ENCODE data around the gene NSF.
"Not testable (repeated sequence)": the region's sequence is repeated elsewhere in the genome, so short reads cannot be mapped to it uniquely, and the experiment has no call there.

The NSF gene

GRCh38 chr17:46722662-46723285 lies 132.3 kb downstream of the NSF start:
- no peak for DNase-seq

GRCh38 chr17:46726206-46726605 lies 135.7 kb downstream of the NSF start:
- no peak for DNase-seq

- no peak for DNase-seq
Observed at GRCh38 chr17:46727572-46728348, 137.3 kb downstream of the NSF start.

GRCh38 chr17:46730026-46730425 lies 139.6 kb downstream of the NSF start:
- no peak for DNase-seq

GRCh38 chr17:46730679-46731078 lies 140.2 kb downstream of the NSF start:
- DNase-seq = no peak

- DNase-seq = peak; percentile 40
Observed at GRCh38 chr17:46732160-46732559, 141.7 kb downstream of the NSF start.

- DNase-seq = peak; percentile 40
Observed at GRCh38 chr17:46732754-46733398, 142.4 kb downstream of the NSF start.

GRCh38 chr17:46733837-46734475 lies 143.5 kb downstream of the NSF start:
- no peak for DNase-seq

- DNase-seq = no peak
Observed at GRCh38 chr17:46736100-46736499, 145.6 kb downstream of the NSF start.

GRCh38 chr17:46737326-46737725 lies 146.9 kb downstream of the NSF start:
- DNase-seq = no peak

GRCh38 chr17:46738544-46738943 lies 148.1 kb downstream of the NSF start:
- DNase-seq = no peak

- DNase-seq = no peak
Observed at GRCh38 chr17:46739982-46740381, 149.5 kb downstream of the NSF start.

GRCh38 chr17:46741122-46741730 lies 150.8 kb downstream of the NSF start:
- DNase-seq = no peak

GRCh38 chr17:46742565-46743270 lies 152.2 kb downstream of the NSF start:
- no peak for DNase-seq

GRCh38 chr17:46744441-46744840 lies 154.0 kb downstream of the NSF start:
- no peak for DNase-seq

GRCh38 chr17:46745376-46745775 lies 154.9 kb downstream of the NSF start:
- no peak for DNase-seq

- no peak for DNase-seq
Observed at GRCh38 chr17:46751425-46751824, 161.0 kb downstream of the NSF start.

GRCh38 chr17:46753776-46754175 lies 163.3 kb downstream of the NSF start:
- DNase-seq = no peak

GRCh38 chr17:46756081-46756735 lies 165.7 kb downstream of the NSF start:
- no peak for DNase-seq

- no peak for DNase-seq
Observed at GRCh38 chr17:46756861-46757260, 166.4 kb downstream of the NSF start.

- DNase-seq = not testable (repeated sequence)
Observed at GRCh38 chr17:46757588-46757987, 167.1 kb downstream of the NSF start.

- no peak for DNase-seq
Observed at GRCh38 chr17:46758614-46759013, 168.1 kb downstream of the NSF start.

Data from NCI-H2227 treated with DMSO at 0.1 percent for 48 hours (cell line).